GM12878 (cell line): Measurements from ENCODE around the gene GRM7. TPM values are rescaled to one million over a fixed set of nuclear protein-coding genes. Genes with fewer than 3 reads are reported as not detected.

Source experiments
- ATAC-seq: fragments of 200-7000 bp; cut with Tn5 transposase; 3 replicates; pipeline ENCODE4 v1.9.1; 2020; ENCODE audit warnings: mild to moderate bottlenecking, moderate library complexity
- BruUV-seq: library from RNA; stranded (reverse); fragments of 400-500 nt; replicated peaks from 2 replicates; lab custom pipeline; 2021; lab: Mats Ljungman, UMichigan
- CTCF ChIA-PET: fragments of 300-600 bp; sonication (Branson Sonifier 250); formaldehyde crosslinking; extraction: SDS; loops from one replicate; lab custom pipeline; 2021; ENCODE audit warnings: inconsistent platforms; lab: Yijun Ruan, JAX
- POLR2A ChIA-PET: fragments of 350-600 bp; formaldehyde crosslinking; extraction: SDS; loops from one replicate; lab custom pipeline; 2021; ENCODE audit warnings: inconsistent platforms; lab: Charles Lee
- RAD21 ChIA-PET: fragments of 300-600 bp; sonication (Branson Sonifier 250); formaldehyde crosslinking; loops from one replicate; lab custom pipeline; 2023; ENCODE audit warnings: antibody characterized with exemption; ENCODE audit not compliant: unreplicated experiment; lab: Charles Lee
- SMC1A ChIA-PET: fragments of 300-600 bp; sonication (Branson Sonifier 250); formaldehyde crosslinking; loops from one replicate; lab custom pipeline; 2023; ENCODE audit not compliant: unreplicated experiment, uncharacterized antibody; lab: Charles Lee
- DNase-seq: peaks from one replicate; pipeline ENCODE4 v3.0.0-alpha.2; 2011; ENCODE audit warnings: low read depth, low spot score
- FAIRE-seq: peaks from 3 replicates; lab custom pipeline; 2011; peaks lifted over from hg19 to GRCh38; lab: Jason Lieb, UNC
- H2AFZ ChIP-seq: 2 replicates; pipeline ENCODE4 v1.6.0; 2011; ENCODE audit warnings: low read depth, low read length, control low read depth; ENCODE audit not compliant: control insufficient read depth
- H3K27ac ChIP-seq: 2 replicates; pipeline ENCODE4 v1.5.1; 2011; ENCODE audit warnings: control low read depth; ENCODE audit not compliant: control insufficient read depth, insufficient read depth
- H3K27me3 ChIP-seq, 2 experiments: replicated peaks in 1 of 2; 2 replicates each; pipeline versions ENCODE4 v1.6.0 to v1.6.1; 2011; ENCODE audit warnings: low read length in 1 of 2; ENCODE audit not compliant: control insufficient read depth in 2 of 2, insufficient read depth in 2 of 2
- H3K36me3 ChIP-seq, 2 experiments: 2 replicates each; pipeline ENCODE4 v1.5.1; 2011; ENCODE audit warnings: low read length in 1 of 2; ENCODE audit not compliant: control insufficient read depth in 2 of 2, insufficient read depth in 2 of 2
- H3K4me1 ChIP-seq: 2 replicates; pipeline ENCODE4 v1.6.1; 2011; ENCODE audit warnings: mild to moderate bottlenecking, low read length, moderate library complexity, mixed read lengths; ENCODE audit not compliant: control insufficient read depth, insufficient read depth
- H3K4me2 ChIP-seq: 2 replicates; pipeline ENCODE4 v1.6.0; 2011; ENCODE audit warnings: control low read depth; ENCODE audit not compliant: control insufficient read depth, insufficient read depth
- H3K4me3 ChIP-seq: fragments of 200-600 bp; sonication (generic); 2 replicates; pipeline ENCODE4 v1.5.1; 2016
- H3K79me2 ChIP-seq: 2 replicates; pipeline ENCODE4 v1.6.0; 2011; ENCODE audit warnings: low read length; ENCODE audit not compliant: control insufficient read depth, insufficient read depth
- H3K9ac ChIP-seq: 2 replicates; pipeline ENCODE4 v1.8.0; 2011; ENCODE audit warnings: low read length, control low read depth, mixed read lengths; ENCODE audit not compliant: control insufficient read depth, insufficient read depth
- H3K9me3 ChIP-seq: replicated peaks from 3 replicates; pipeline ENCODE4 v1.5.1; 2011; ENCODE audit warnings: mild to moderate bottlenecking, low read length; ENCODE audit not compliant: control insufficient read depth, insufficient read depth
- H4K20me1 ChIP-seq: 2 replicates; pipeline ENCODE4 v1.6.0; 2011; ENCODE audit not compliant: control insufficient read depth, insufficient read depth
- BMI1 ChIP-seq: fragments of 450-650 bp; IDR thresholded peaks from 2 replicates; pipeline ENCODE4 v1.6.1; 2016; ENCODE audit warnings: mild to moderate bottlenecking, moderate library complexity, borderline replicate concordance
- CBFB ChIP-seq: IDR thresholded peaks from 2 replicates; pipeline ENCODE4 v1.6.1; 2016; ENCODE audit warnings: antibody characterized with exemption, low read depth
- CHD4 ChIP-seq: fragments of 200-600 bp; sonication (generic); IDR thresholded peaks from 2 replicates; pipeline ENCODE4 v1.6.1; 2016; ENCODE audit warnings: mild to moderate bottlenecking
- E2F8 ChIP-seq: fragments of 450-650 bp; IDR thresholded peaks from 2 replicates; pipeline ENCODE4 v1.6.1; 2018; ENCODE audit warnings: mild to moderate bottlenecking, low read depth, moderate library complexity; ENCODE audit not compliant: partially characterized antibody
- HSF1 ChIP-seq: fragments of 150-350 bp; IDR thresholded peaks from 2 replicates; pipeline ENCODE4 v1.6.1; 2014; ENCODE audit warnings: mild to moderate bottlenecking, low read depth, low read length
- MEF2B ChIP-seq: fragments of 450-650 bp; IDR thresholded peaks from 2 replicates; pipeline ENCODE4 v1.6.1; 2018; ENCODE audit warnings: mild to moderate bottlenecking, moderate library complexity; ENCODE audit not compliant: partially characterized antibody, poor library complexity, severe bottlenecking
- MTA2 ChIP-seq: fragments of 450-650 bp; IDR thresholded peaks from 2 replicates; pipeline ENCODE4 v1.6.1; 2016; ENCODE audit warnings: low read depth, mild to moderate bottlenecking, moderate library complexity
- MYB ChIP-seq: fragments of 150-350 bp; IDR thresholded peaks from 2 replicates; pipeline ENCODE4 v1.6.1; 2014; ENCODE audit warnings: mild to moderate bottlenecking, low read depth, low read length, borderline replicate concordance
- MYC ChIP-seq: IDR thresholded peaks from 2 replicates; pipeline ENCODE4 v1.6.1; 2011; ENCODE audit warnings: mild to moderate bottlenecking, low read length, moderate library complexity, inconsistent platforms; ENCODE audit not compliant: insufficient read depth, insufficient replicate concordance, insufficient read length, severe bottlenecking
- PKNOX1 ChIP-seq: fragments of 450-650 bp; IDR thresholded peaks from 2 replicates; pipeline ENCODE4 v1.6.1; 2016; ENCODE audit warnings: mild to moderate bottlenecking
- SIX5 ChIP-seq: IDR thresholded peaks from 2 replicates; pipeline ENCODE4 v1.6.1; 2011; ENCODE audit warnings: mild to moderate bottlenecking, low read depth, low read length, moderate library complexity; ENCODE audit not compliant: severe bottlenecking
- SKIL ChIP-seq: fragments of 450-650 bp; IDR thresholded peaks from 2 replicates; pipeline ENCODE4 v1.6.1; 2017; ENCODE audit warnings: mild to moderate bottlenecking, low read depth, inconsistent platforms; ENCODE audit not compliant: poor library complexity, severe bottlenecking
- SMC3 ChIP-seq: IDR thresholded peaks from 2 replicates; pipeline ENCODE4 v1.6.1; 2011; ENCODE audit warnings: low read length, improper control_type of control experiment, borderline replicate concordance
- TBL1XR1 ChIP-seq: IDR thresholded peaks from 2 replicates; pipeline ENCODE4 v1.6.1; 2012; ENCODE audit warnings: low read depth, low read length, improper control_type of control experiment
- TCF7 ChIP-seq: IDR thresholded peaks from 2 replicates; pipeline ENCODE4 v1.6.1; 2014; ENCODE audit warnings: antibody characterized with exemption, borderline replicate concordance
- WGBS: methylation state at CpG from one replicate; pipeline ENCODE4 v1.1.6; 2016; ENCODE audit warnings: low lambda C conversion rate; ENCODE audit not compliant: insufficient replicate concordance, insufficient coverage; ENCODE audit errors: missing lambda C conversion rate; 5-methylcytosine and 5-hydroxymethylcytosine counted together
- in situ Hi-C: fragments of 300-500 bp; cut with MboI; formaldehyde crosslinking; loops from 9 replicates; pipeline ENCODE4 v1.14.3; 2018; ENCODE audit warnings: mixed read lengths
- intact Hi-C: fragments of 100-400 bp; cut with micrococcal nuclease; formaldehyde crosslinking; loops from one replicate; pipeline ENCODE4 v1.14.2; 2022; ENCODE audit not compliant: unreplicated experiment
- polyA plus RNA-seq, 11 experiments: library from polyadenylated mRNA; depleted of rRNA in 4 of 11; unstranded in 6 of 11; stranded (reverse) in 5 of 11; fragments of >200 nt; fragmentation: Nextera tagmentation in 4 of 11; fragmentation: Illumina TruSeq in 1 of 11; extraction: Ambion mirVana in 4 of 11; extraction: Trizol in 1 of 11; gene quantifications; 1 replicate in 1 of 11; 2 replicates in 10 of 11; pipeline versions ENCODE4 v1.2.1 to v1.2.3, GENCODE V29; 2011 to 2016; ENCODE audit warnings: inconsistent platforms in 2 of 11, missing spikeins in 2 of 11, low read depth in 1 of 11
- total RNA-seq, 4 experiments: library from RNA; depleted of rRNA in 3 of 4; stranded (reverse); fragments of >200 nt in 3 of 4; fragmentation: Illumina TruSeq in 1 of 4; extraction: Trizol in 1 of 4; gene quantifications; 2 replicates each; pipeline versions ENCODE4 v1.2.1 to v1.2.3, GENCODE V29; 2013 to 2021

GRM7 gene
- total and polyA plus RNA-seq, 10 of the 15 experiments (the other 5 are each of a cell fraction or from before 2014, with no cell fraction given): not detected

- no peak for TF ChIP-seq E2F8
These were observed 348.2 kb downstream of the GRM7 start (continued) for GRCh38 chr3:7209098-7209497.

GRCh38 chr3:7211740-7212139, 350.8 kb downstream of the GRM7 start:
- Histone ChIP-seq H3K9me3 (no peaks in the 10 kb centered on the region), H4K20me1 (no peaks in the 10 kb centered on the region), H3K4me1 (no peaks in the 10 kb centered on the region), H3K27me3 (no peaks in the 10 kb centered on the region), H3K36me3 (no peaks in the 10 kb centered on the region), H3K27ac (no peak overlapping the region), H3K4me2 (no peak overlapping the region), H3K79me2 (no peaks in the 10 kb centered on the region), H3K4me3 (no peak overlapping the region), H3K9ac (no peak overlapping the region), H2AFZ (no peak overlapping the region)
- SMC1A ChIA-PET: interaction anchor here (0.6 to 1.3 kb wide), 7 partner anchors 10 to 679 kb away, joined by 3 to 4 read pairs (median 3); no protein-coding TSS in a partner anchor
- BruUV-seq: no TSS peak
- RAD21 ChIA-PET: interaction anchor here (0.6 to 1.1 kb wide), 2 partner anchors 64 to 75 kb away, joined by 3 to 5 read pairs; no protein-coding TSS in a partner anchor
- in situ Hi-C loops (no loop called here), intact Hi-C loops (no loop called here)
- CTCF ChIA-PET: interaction anchor here (1.2 to 1.5 kb wide), 2 partner anchors 8 to 68 kb away, joined by 3 to 6 read pairs; no protein-coding TSS in a partner anchor
- POLR2A ChIA-PET: interaction anchor here (0.8 kb wide), 1 partner anchor 9 kb away, joined by 5 read pairs; no protein-coding TSS in a partner anchor
- WGBS: 29% methylated on average over 5 of the region's 5 CpGs
- FAIRE-seq: no peak
- DNase-seq: no peak
- peak; percentile 42; the same call in 2 of the 3 replicates for ATAC-seq
- TF ChIP-seq HSF1 (no peak), SKIL (peak; percentile 81), MTA2 (peak; percentile 81), BMI1 (no peak), TBL1XR1 (no peak), CHD4 (no peak), MYB (0 out of 2 replicates have a peak, but pooled peaks have one; percentile 24), TCF7 (no peak), PKNOX1 (no peak), CBFB (no peak), MYC (no peak), SMC3 (no peak), MEF2B (no peak), SIX5 (no peak)
